Memory B cell (primary cell): ENCODE data around the gene SLC38A8.

ENCODE experiments used
- ATAC-seq: fragments of 150-1000 bp; cut with Tn5 transposase; 2 replicates; pipeline ENCODE4 v1.10.0; 2021; ENCODE audit warnings: low read depth, mild to moderate bottlenecking, moderate library complexity
- DNase-seq, 2 donors: peaks; one replicate each; pipeline ENCODE4 v3.0.0; 2022; ENCODE audit warnings: low spot score in 2 of 2
- H3K27ac Mint-ChIP-seq: one replicate; pipeline ENCODE4 v1.8.0; 2022; ENCODE audit warnings: mild to moderate bottlenecking, moderate library complexity, mixed read lengths
- H3K27me3 Mint-ChIP-seq: one replicate; pipeline ENCODE4 v1.8.0; 2022; ENCODE audit warnings: mixed read lengths
- H3K36me3 Mint-ChIP-seq: one replicate; pipeline ENCODE4 v1.8.0; 2022; ENCODE audit warnings: mild to moderate bottlenecking, mixed read lengths
- H3K4me1 Mint-ChIP-seq: one replicate; pipeline ENCODE4 v1.8.0; 2022; ENCODE audit warnings: mixed read lengths
- H3K4me3 Mint-ChIP-seq: one replicate; pipeline ENCODE4 v1.8.0; 2022; ENCODE audit warnings: mild to moderate bottlenecking, moderate library complexity, mixed read lengths
- H3K9me3 Mint-ChIP-seq: one replicate; pipeline ENCODE4 v1.8.0; 2022; ENCODE audit warnings: mixed read lengths

Gene SLC38A8

GRCh38 chr16:83998091-83998490 is 44.5 kb downstream of the SLC38A8 start:
- Mint-ChIP-seq H3K27ac (no peak overlapping the region), H3K9me3 (no peaks in the 10 kb centered on the region), H3K4me1 (no peaks in the 10 kb centered on the region), H3K36me3 (no peaks in the 10 kb centered on the region), H3K27me3 (peaks cover 8% of the 10 kb centered on the region), H3K4me3 (no peak overlapping the region)
- DNase-seq: no peak
- no peak for ATAC-seq

GRCh38 chr16:83996481-83997252 is 45.9 kb downstream of the SLC38A8 start:
- Mint-ChIP-seq H3K4me1 (no peaks in the 10 kb centered on the region), H3K4me3 (no peak overlapping the region), H3K27ac (no peak overlapping the region), H3K9me3 (peaks cover 3% of the 10 kb centered on the region), H3K36me3 (peaks cover 2% of the 10 kb centered on the region), H3K27me3 (peaks cover 16% of the 10 kb centered on the region)
- no peak for DNase-seq
- no peak for ATAC-seq

- H3K4me1 Mint-ChIP-seq: no peaks in the 10 kb centered on the region
- no peak overlapping the region for H3K27ac Mint-ChIP-seq
- H3K4me3 Mint-ChIP-seq: no peak overlapping the region
- peaks cover 4% of the 10 kb centered on the region for H3K9me3 Mint-ChIP-seq
- H3K36me3 Mint-ChIP-seq: peaks cover 2% of the 10 kb centered on the region
- peaks cover 16% of the 10 kb centered on the region for H3K27me3 Mint-ChIP-seq
- ATAC-seq (no peak), DNase-seq (no peak)
Measured at GRCh38 chr16:83995754-83996153, 46.8 kb downstream of the SLC38A8 start.

GRCh38 chr16:83994703-83995102 is 47.9 kb downstream of the SLC38A8 start:
- Mint-ChIP-seq H3K27me3 (peaks cover 19% of the 10 kb centered on the region), H3K4me3 (no peak overlapping the region), H3K27ac (no peak overlapping the region), H3K36me3 (peaks cover 2% of the 10 kb centered on the region), H3K9me3 (peaks cover 4% of the 10 kb centered on the region), H3K4me1 (no peaks in the 10 kb centered on the region)
- ATAC-seq (no peak), DNase-seq (no peak)

- ATAC-seq: no peak
- Mint-ChIP-seq H3K4me3 (no peak overlapping the region), H3K4me1 (no peaks in the 10 kb centered on the region), H3K27me3 (peaks cover 22% of the 10 kb centered on the region), H3K9me3 (peaks cover 4% of the 10 kb centered on the region), H3K36me3 (peaks cover 2% of the 10 kb centered on the region), H3K27ac (no peak overlapping the region)
- no peak for DNase-seq
Measured at GRCh38 chr16:83994087-83994486, 48.5 kb downstream of the SLC38A8 start.

GRCh38 chr16:83992624-83993023 is 50.0 kb downstream of the SLC38A8 start:
- no peak overlapping the region for H3K4me3 Mint-ChIP-seq
- no peaks in the 10 kb centered on the region for H3K4me1 Mint-ChIP-seq
- H3K9me3 Mint-ChIP-seq: peaks cover 4% of the 10 kb centered on the region
- no peak for DNase-seq
- peaks cover 23% of the 10 kb centered on the region for H3K27me3 Mint-ChIP-seq
- no peak overlapping the region for H3K27ac Mint-ChIP-seq
- H3K36me3 Mint-ChIP-seq: peaks cover 2% of the 10 kb centered on the region
- no peak for ATAC-seq

- peaks cover 25% of the 10 kb centered on the region for H3K27me3 Mint-ChIP-seq
- peaks cover 2% of the 10 kb centered on the region for H3K36me3 Mint-ChIP-seq
- H3K4me3 Mint-ChIP-seq: no peak overlapping the region
Measured at GRCh38 chr16:83990492-83990891, 52.1 kb downstream of the SLC38A8 start.

GRCh38 chr16:83989300-83989699 is 53.3 kb downstream of the SLC38A8 start:
- Mint-ChIP-seq H3K36me3 (peaks cover 2% of the 10 kb centered on the region), H3K4me1 (no peaks in the 10 kb centered on the region), H3K27me3 (peaks cover 25% of the 10 kb centered on the region), H3K27ac (no peak overlapping the region), H3K4me3 (no peak overlapping the region), H3K9me3 (peaks cover 4% of the 10 kb centered on the region)
- ATAC-seq (no peak), DNase-seq (no peak)

More at GRCh38 chr16:83990492-83990891, 52.1 kb downstream of the SLC38A8 start:
- ATAC-seq: no peak
- peaks cover 4% of the 10 kb centered on the region for H3K9me3 Mint-ChIP-seq
- no peak for DNase-seq
- no peaks in the 10 kb centered on the region for H3K4me1 Mint-ChIP-seq
- H3K27ac Mint-ChIP-seq: no peak overlapping the region

- Mint-ChIP-seq H3K36me3 (no peaks in the 10 kb centered on the region), H3K27ac (no peak overlapping the region), H3K4me3 (no peak overlapping the region), H3K9me3 (peaks cover 4% of the 10 kb centered on the region), H3K4me1 (no peaks in the 10 kb centered on the region), H3K27me3 (peaks cover 3% of the 10 kb centered on the region)
- DNase-seq (no peak), ATAC-seq (no peak)
Measured at GRCh38 chr16:83983491-83983890, 59.1 kb downstream of the SLC38A8 start.

- no peak for DNase-seq
- H3K27ac Mint-ChIP-seq: no peak overlapping the region
- H3K9me3 Mint-ChIP-seq: peaks cover 4% of the 10 kb centered on the region
- peaks cover 3% of the 10 kb centered on the region for H3K27me3 Mint-ChIP-seq
- H3K4me1 Mint-ChIP-seq: no peaks in the 10 kb centered on the region
- H3K36me3 Mint-ChIP-seq: no peaks in the 10 kb centered on the region
- no peak overlapping the region for H3K4me3 Mint-ChIP-seq
- ATAC-seq: no peak
Measured at GRCh38 chr16:83981799-83982198, 60.8 kb downstream of the SLC38A8 start.

GRCh38 chr16:83980794-83981193 is 61.8 kb downstream of the SLC38A8 start:
- DNase-seq (no peak), ATAC-seq (no peak)
- H3K4me3 Mint-ChIP-seq: no peak overlapping the region
- peaks cover 4% of the 10 kb centered on the region for H3K9me3 Mint-ChIP-seq
- H3K27ac Mint-ChIP-seq: no peak overlapping the region
- H3K36me3 Mint-ChIP-seq: no peaks in the 10 kb centered on the region
- no peaks in the 10 kb centered on the region for H3K27me3 Mint-ChIP-seq
- no peaks in the 10 kb centered on the region for H3K4me1 Mint-ChIP-seq

GRCh38 chr16:83979441-83979840 is 63.2 kb downstream of the SLC38A8 start:
- Mint-ChIP-seq H3K9me3 (peaks cover 6% of the 10 kb centered on the region), H3K4me3 (no peak overlapping the region), H3K27ac (no peak overlapping the region), H3K4me1 (peaks cover 2% of the 10 kb centered on the region), H3K27me3 (peaks cover 11% of the 10 kb centered on the region), H3K36me3 (peaks cover 2% of the 10 kb centered on the region)
- DNase-seq: no peak
- no peak for ATAC-seq

GRCh38 chr16:83978401-83978904 is 64.1 kb downstream of the SLC38A8 start:
- Mint-ChIP-seq H3K27me3 (peaks cover 12% of the 10 kb centered on the region), H3K4me1 (peaks cover 2% of the 10 kb centered on the region), H3K36me3 (peaks cover 2% of the 10 kb centered on the region), H3K4me3 (no peak overlapping the region), H3K9me3 (peaks cover 6% of the 10 kb centered on the region), H3K27ac (no peak overlapping the region)
- ATAC-seq (no peak), DNase-seq (no peak)

GRCh38 chr16:83977056-83977815 is 65.4 kb downstream of the SLC38A8 start:
- ATAC-seq: no peak
- DNase-seq: no peak
- Mint-ChIP-seq H3K27ac (no peak overlapping the region), H3K4me1 (peaks cover 2% of the 10 kb centered on the region), H3K9me3 (peaks cover 6% of the 10 kb centered on the region), H3K27me3 (peaks cover 12% of the 10 kb centered on the region), H3K36me3 (peaks cover 2% of the 10 kb centered on the region), H3K4me3 (no peak overlapping the region)
